ENCODE measurements around the gene POU6F1.

DNA sequence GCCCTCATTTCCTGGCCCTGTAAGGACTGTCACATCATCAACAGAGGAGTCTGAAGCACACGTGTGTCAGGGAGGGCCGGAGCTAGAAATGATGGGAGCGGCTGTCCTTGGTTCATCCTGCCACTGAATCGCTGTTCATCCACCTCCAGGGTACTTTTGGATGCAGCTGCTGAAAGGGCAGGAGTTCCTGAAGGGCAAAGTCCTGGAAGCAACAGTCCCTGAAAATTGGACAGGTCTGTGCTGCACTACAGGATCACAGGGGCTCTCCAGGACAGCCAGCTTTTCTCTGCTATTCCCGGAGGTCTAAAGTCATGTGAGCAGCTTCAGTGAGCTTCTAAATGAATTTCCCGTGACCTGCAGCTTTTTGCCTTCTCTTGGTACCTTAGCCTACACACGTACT lies 17.7 kb downstream of the POU6F1 start:
- TF ChIP-seq CTCF (conservative IDR thresholded peaks at IDR 0.05) (no peak), EZH2 (IDR thresholded peaks at IDR 0.05; ENCODE audit: low read depth) (no peak)
